ENCODE measurements around the gene BPIFB2.
A peak's percentile ranks its signal among the peaks of the same experiment; 100 is the strongest.

BPIFB2 gene

DNA sequence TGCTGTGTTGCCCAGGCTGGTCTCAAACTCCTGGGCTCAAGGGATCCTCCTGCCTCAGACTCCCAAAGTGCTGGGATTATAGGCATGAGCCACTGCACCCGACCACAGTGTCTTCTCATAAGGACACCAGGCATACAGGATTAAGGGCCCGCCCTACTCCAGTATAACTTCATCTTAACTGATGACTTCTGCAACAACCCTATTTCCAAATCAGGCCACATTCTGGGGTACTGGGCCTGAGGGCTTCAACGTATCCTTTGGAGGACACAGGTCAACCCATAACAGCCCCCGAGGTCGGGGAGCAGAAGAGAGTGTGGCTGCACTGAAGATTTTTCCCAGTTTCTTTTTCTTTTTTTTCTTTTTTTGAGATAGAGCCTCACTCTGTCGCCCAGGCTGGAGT, 42.9 kb upstream of the BPIFB2 start:
- TF ChIP-seq SPI1 (IDR thresholded peaks at IDR 0.05; ENCODE audit: low read depth, low read length) (no peak), POU2F2 (IDR thresholded peaks at IDR 0.05; ENCODE audit: low read depth, low read length) (no peak), POLR2AphosphoS5 (IDR thresholded peaks at IDR 0.05; ENCODE audit: low read depth, low read length) (no peak), PAX5 (IDR thresholded peaks at IDR 0.05; ENCODE audit: insufficient read depth, low read length, severe bottlenecking) (no peak), TAF1 (IDR thresholded peaks at IDR 0.05; ENCODE audit: low read depth, low read length) (no peak), POLR2A (IDR thresholded peaks at IDR 0.05; ENCODE audit: low read depth, low read length) (no peak)
- DNase-seq (ENCODE audit: insufficient read length, low spot score) (no peak), FAIRE-seq (no peak)

DNA sequence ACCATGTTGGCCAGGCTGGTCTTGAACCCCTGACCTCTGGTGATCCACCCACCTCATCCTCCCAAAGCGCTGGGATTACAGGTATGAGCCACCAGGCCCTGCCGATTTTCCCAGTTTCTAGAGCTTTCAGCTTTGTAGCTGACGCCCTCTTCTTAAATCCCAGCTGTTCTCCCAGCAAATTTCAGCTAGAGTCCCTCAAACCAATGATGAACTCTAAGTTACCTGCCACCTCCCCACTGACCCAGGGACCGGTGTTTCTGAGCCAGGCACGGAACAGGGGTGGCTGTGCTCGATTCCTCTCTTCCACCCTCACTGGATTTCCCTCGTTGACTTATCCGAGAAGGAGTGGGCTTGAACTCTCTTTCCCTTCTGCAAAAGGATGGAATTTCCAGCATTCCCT, 42.4 kb upstream of the BPIFB2 start:
- DNase-seq (ENCODE audit: insufficient read length, low spot score): no peak
- TF ChIP-seq SPI1 (IDR thresholded peaks at IDR 0.05; ENCODE audit: low read depth, low read length) (no peak), PAX5 (IDR thresholded peaks at IDR 0.05; ENCODE audit: insufficient read depth, low read length, severe bottlenecking) (no peak), POLR2A (IDR thresholded peaks at IDR 0.05; ENCODE audit: low read depth, low read length) (no peak), TAF1 (IDR thresholded peaks at IDR 0.05; ENCODE audit: low read depth, low read length) (no peak), POU2F2 (IDR thresholded peaks at IDR 0.05; ENCODE audit: low read depth, low read length) (no peak), POLR2AphosphoS5 (IDR thresholded peaks at IDR 0.05; ENCODE audit: low read depth, low read length) (no peak)
- no peak for FAIRE-seq

DNA sequence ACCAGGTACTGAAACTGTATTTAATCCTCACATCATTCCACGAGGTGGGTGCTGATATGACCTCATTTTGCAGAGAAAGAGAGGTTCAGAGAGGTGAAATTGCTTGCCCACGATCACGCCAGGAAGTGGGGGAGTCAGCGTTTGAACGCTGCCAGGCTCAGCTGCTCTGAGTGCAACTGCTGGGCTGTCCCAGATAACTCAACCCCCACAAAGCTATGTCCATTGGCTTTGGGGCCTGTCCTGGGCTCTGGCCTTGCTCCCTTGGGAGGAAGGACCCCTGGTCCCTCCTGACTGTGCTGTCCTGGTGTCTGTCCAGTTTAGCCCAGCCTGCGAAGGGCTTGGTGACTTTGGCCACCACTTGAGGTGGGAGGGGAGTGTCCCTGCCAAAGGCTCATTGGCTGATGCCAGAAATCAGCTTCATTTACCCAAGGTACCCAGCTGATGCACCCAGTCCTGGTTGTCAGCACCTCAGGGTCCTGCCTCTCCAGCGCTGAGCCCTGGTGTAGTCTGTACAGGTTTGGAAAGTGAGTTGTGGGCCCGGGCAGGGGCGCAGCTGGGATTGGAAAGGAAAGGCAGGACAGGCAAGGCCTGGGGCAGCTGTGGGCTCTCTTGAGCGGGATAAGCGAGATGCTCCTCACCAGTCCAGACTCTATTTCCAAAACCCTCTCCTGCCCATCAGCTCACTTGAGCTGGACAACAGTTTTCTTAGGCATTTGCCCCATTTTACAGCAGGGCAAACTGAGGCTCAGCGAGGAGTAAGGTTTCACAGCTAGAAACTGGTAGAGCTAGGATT, 41.7 kb upstream of the BPIFB2 start:
- no peak for FAIRE-seq
- DNase-seq (ENCODE audit: insufficient read length, low spot score): no peak

DNA sequence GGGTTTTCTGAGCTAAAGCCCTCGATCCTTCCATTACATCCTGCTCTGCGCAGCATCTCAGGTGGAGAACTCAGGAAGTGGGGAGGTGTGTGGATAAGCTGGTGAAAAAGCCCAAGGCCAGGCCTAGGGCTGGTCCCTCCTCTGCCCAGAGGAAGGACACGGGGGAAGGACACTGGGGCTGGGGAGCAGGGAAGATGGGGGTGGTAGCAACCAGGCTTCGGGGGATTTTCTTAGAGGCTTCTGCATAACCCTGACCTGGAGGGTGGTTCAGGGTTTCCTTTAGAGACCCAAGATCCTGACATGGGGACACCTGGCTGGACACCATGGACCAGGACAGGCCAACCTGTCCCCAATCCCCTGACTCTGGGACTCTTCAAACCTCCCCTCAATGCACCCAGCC, 41.1 kb upstream of the BPIFB2 start:
- FAIRE-seq: no peak
- TF ChIP-seq TAF1 (IDR thresholded peaks at IDR 0.05; ENCODE audit: low read depth, low read length) (no peak), POLR2AphosphoS5 (IDR thresholded peaks at IDR 0.05; ENCODE audit: low read depth, low read length) (no peak), PAX5 (IDR thresholded peaks at IDR 0.05; ENCODE audit: insufficient read depth, low read length, severe bottlenecking) (no peak), POLR2A (IDR thresholded peaks at IDR 0.05; ENCODE audit: low read depth, low read length) (no peak), SPI1 (IDR thresholded peaks at IDR 0.05; ENCODE audit: low read depth, low read length) (no peak), POU2F2 (IDR thresholded peaks at IDR 0.05; ENCODE audit: low read depth, low read length) (no peak)

More for the DNA sequence above, 41.7 kb upstream of the BPIFB2 start:
- no peak for TF ChIP-seq SPI1 (IDR thresholded peaks at IDR 0.05; ENCODE audit: low read depth, low read length)
- TF ChIP-seq POLR2A (IDR thresholded peaks at IDR 0.05; ENCODE audit: low read depth, low read length): no peak
- TF ChIP-seq PAX5 (IDR thresholded peaks at IDR 0.05; ENCODE audit: insufficient read depth, low read length, severe bottlenecking): no peak
- no peak for TF ChIP-seq TAF1 (IDR thresholded peaks at IDR 0.05; ENCODE audit: low read depth, low read length)
- no peak for TF ChIP-seq POU2F2 (IDR thresholded peaks at IDR 0.05; ENCODE audit: low read depth, low read length)
- no peak for TF ChIP-seq POLR2AphosphoS5 (IDR thresholded peaks at IDR 0.05; ENCODE audit: low read depth, low read length)

DNA sequence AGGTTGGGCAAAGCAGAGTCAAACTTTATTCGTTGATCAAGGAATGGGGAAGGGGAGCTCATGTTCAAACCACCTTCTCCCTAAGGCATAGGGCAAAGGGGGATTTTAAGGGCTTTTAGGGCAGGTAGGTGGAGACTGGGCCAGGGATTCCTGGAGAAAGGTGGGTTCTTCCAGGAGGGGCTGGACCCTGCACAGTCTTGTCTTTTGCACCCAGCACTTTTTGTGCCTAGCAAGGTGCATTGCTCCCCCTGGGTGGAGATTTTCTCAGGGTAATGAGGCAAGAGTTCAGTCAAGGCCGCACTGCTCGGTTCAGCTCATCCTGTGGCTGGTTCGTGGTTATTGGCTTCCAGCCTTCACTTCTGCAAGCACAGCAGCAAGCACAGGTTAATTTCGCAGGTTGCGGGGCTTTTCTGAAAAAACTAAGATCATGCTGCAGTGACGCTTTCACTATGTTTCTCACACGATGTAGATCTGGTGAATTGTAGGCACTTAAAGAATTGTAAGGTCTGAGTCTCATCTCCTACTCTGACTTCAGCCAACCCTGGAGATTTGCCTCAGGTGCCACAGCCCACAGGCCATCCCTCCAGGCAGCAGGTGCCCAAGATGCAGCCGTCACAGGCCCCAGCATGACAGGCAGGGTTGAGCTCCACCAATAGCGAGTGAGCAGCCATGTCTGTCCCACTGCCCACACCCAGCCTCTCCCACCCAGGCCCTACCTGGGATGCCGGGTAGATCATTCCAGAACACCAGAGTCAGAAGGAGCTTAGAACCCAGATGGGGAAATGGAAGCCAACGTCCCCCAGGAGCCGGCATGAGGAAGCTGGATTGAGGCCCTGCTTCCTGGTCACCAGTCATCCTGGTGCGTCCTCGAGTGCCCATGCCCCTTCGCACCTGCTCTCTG, 40.4 kb upstream of the BPIFB2 start:
- TF ChIP-seq POLR2A (IDR thresholded peaks at IDR 0.05; ENCODE audit: low read depth, low read length): no peak
- no peak for TF ChIP-seq TAF1 (IDR thresholded peaks at IDR 0.05; ENCODE audit: low read depth, low read length)
- no peak for TF ChIP-seq POLR2AphosphoS5 (IDR thresholded peaks at IDR 0.05; ENCODE audit: low read depth, low read length)
- TF ChIP-seq PAX5 (IDR thresholded peaks at IDR 0.05; ENCODE audit: insufficient read depth, low read length, severe bottlenecking): no peak
- TF ChIP-seq POU2F2 (IDR thresholded peaks at IDR 0.05; ENCODE audit: low read depth, low read length): no peak
- no peak for TF ChIP-seq SPI1 (IDR thresholded peaks at IDR 0.05; ENCODE audit: low read depth, low read length)
- no peak for DNase-seq (ENCODE audit: insufficient read length, low spot score)
- peak; percentile 90 for FAIRE-seq

More for the DNA sequence above, 41.1 kb upstream of the BPIFB2 start:
- DNase-seq (ENCODE audit: insufficient read length, low spot score): no peak

DNA sequence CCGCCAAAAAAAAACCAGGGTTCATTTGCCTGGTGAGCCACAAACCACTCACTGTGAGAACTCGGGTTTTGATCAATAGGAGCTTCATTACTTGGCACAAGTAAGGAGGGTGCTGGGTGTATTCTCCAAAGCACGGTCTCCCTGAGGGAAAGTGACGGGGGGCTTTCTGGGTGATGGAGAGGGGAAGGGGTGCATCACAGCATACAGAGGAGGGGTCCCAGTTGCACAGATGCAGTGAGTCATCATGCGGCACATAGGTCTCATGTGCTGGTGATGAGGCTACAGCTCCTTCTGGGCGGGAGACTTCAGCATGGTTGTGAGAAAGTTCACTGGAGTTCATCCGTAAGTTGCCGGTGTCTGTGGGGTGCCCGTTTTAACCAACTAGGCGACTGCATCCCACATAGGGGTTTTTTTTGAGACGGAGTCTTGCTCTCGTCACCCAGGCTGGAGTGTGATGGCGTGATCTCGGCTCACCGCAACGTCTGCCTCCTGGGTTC, 39.5 kb upstream of the BPIFB2 start:
- FAIRE-seq: no peak
- no peak for DNase-seq (ENCODE audit: insufficient read length, low spot score)
- TF ChIP-seq SPI1 (IDR thresholded peaks at IDR 0.05; ENCODE audit: low read depth, low read length) (no peak), TAF1 (IDR thresholded peaks at IDR 0.05; ENCODE audit: low read depth, low read length) (no peak), POLR2A (IDR thresholded peaks at IDR 0.05; ENCODE audit: low read depth, low read length) (no peak), POLR2AphosphoS5 (IDR thresholded peaks at IDR 0.05; ENCODE audit: low read depth, low read length) (no peak), PAX5 (IDR thresholded peaks at IDR 0.05; ENCODE audit: insufficient read depth, low read length, severe bottlenecking) (no peak), POU2F2 (IDR thresholded peaks at IDR 0.05; ENCODE audit: low read depth, low read length) (no peak)

DNA sequence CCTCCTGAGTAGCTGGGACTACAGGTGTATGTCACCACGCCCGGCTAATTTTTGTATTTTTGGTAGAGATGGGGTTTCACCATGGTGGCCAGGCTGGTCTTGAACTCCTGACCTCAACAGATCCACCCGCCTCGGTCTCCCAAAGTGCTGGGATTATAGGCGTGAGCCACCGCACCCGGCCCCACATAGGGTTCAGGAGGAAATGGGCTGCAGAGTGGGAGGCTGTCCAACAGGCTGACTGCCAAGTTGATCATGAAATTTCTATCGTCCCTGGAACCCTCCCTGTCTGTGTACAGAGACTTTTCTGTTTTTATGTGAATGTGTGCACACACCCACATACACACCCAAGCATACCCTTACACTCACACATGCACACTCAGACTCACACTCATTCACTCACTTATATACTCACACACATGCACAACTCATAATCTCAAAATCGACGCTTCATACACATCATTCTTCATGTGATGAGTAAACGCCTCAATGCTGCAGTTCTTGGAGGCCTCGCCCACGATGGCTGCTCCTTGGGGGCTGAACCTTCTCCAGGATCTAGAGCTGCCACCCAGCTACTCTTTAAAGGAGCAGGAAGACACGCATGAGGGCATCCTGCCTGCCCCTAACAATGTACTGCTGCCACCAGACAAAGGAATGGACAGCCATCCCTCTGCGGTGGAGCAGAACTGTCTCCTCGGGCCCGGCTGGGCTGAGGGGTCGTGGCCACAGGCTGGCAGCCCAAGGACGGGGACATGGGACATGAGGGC, 38.8 kb upstream of the BPIFB2 start:
- TF ChIP-seq POLR2AphosphoS5 (IDR thresholded peaks at IDR 0.05; ENCODE audit: low read depth, low read length) (no peak), POLR2A (IDR thresholded peaks at IDR 0.05; ENCODE audit: low read depth, low read length) (no peak), SPI1 (IDR thresholded peaks at IDR 0.05; ENCODE audit: low read depth, low read length) (no peak), TAF1 (IDR thresholded peaks at IDR 0.05; ENCODE audit: low read depth, low read length) (no peak), POU2F2 (IDR thresholded peaks at IDR 0.05; ENCODE audit: low read depth, low read length) (no peak), PAX5 (IDR thresholded peaks at IDR 0.05; ENCODE audit: insufficient read depth, low read length, severe bottlenecking) (no peak)
- DNase-seq (ENCODE audit: insufficient read length, low spot score): no peak
- FAIRE-seq: no peak

DNA sequence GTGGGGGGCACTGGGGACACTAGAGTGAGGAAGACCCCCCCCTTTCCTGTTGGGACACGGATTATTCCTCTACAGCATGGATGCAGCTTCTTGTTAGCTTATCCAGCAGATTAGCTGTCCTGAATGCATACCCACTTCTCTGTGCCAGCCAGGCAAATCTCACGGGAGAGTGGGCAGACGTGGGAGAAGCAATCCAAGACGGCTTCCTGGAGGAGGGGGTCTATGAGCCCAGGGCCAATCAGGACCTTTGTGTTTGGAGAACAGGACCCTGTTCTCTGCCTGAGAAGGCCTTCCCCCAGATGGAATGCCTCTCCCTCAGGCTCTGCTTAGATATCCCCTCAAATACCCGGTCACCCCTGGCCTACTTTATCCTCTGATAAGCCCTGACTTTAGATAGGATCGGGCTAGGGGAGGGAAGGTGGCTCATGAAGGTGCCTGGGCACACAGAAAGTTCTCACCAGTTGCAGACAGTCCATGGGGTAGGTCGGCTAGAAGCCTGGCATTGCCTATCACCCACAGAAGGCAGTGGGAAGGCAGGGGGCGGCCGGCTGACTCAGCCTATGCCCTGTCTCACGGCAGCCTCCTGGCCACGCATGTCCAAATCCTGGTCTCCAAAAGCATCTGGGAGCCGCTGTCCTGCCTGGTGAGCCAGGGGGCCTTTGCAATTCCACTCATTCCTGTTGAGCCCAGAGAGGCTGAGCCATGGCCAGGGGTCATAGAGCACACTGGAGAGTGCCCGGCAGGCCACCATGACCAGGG, 38.0 kb upstream of the BPIFB2 start:
- TF ChIP-seq TAF1 (IDR thresholded peaks at IDR 0.05; ENCODE audit: low read depth, low read length) (no peak), PAX5 (IDR thresholded peaks at IDR 0.05; ENCODE audit: insufficient read depth, low read length, severe bottlenecking) (no peak), POLR2A (IDR thresholded peaks at IDR 0.05; ENCODE audit: low read depth, low read length) (no peak), SPI1 (IDR thresholded peaks at IDR 0.05; ENCODE audit: low read depth, low read length) (no peak), POU2F2 (IDR thresholded peaks at IDR 0.05; ENCODE audit: low read depth, low read length) (no peak), POLR2AphosphoS5 (IDR thresholded peaks at IDR 0.05; ENCODE audit: low read depth, low read length) (no peak)
- FAIRE-seq (no peak), DNase-seq (ENCODE audit: insufficient read length, low spot score) (no peak)
